ENCODE results near the gene NEK6.

The NEK6 gene

DNA sequence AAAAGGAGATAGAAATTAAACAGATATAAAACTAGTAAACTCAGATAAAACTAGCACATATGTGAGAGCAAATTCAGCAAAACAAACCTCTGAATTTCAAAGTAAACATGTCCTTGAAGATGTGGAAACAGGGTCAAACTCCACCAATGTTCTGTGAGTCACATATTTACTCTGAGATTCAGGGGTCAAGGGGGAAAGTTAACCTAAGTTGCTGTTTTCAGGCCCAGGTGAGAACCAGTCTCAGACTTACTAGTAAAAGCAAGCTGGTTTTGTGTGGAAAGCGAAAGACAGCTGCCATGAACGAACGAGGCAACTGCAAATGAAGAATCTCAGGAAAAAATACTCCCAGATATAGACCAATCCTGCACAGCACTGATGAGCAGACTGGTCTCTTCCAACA, 128.5 kb downstream of the NEK6 start:
- no peaks in the 10 kb centered on the region for H3K27me3 ChIP-seq (ENCODE audit: insufficient read depth, poor library complexity, severe bottlenecking)
- peak overlapping the region; percentile 47 for H3K4me3 ChIP-seq (replicated peaks; ENCODE audit: insufficient read depth, low read length)
- DNase-seq (ENCODE audit: low read depth in 1 of 2, low spot score in 1 of 2): no peak
- peak overlapping the region; percentile 98 for H3K27ac ChIP-seq (replicated peaks)
- TF ChIP-seq, protein P1, sequence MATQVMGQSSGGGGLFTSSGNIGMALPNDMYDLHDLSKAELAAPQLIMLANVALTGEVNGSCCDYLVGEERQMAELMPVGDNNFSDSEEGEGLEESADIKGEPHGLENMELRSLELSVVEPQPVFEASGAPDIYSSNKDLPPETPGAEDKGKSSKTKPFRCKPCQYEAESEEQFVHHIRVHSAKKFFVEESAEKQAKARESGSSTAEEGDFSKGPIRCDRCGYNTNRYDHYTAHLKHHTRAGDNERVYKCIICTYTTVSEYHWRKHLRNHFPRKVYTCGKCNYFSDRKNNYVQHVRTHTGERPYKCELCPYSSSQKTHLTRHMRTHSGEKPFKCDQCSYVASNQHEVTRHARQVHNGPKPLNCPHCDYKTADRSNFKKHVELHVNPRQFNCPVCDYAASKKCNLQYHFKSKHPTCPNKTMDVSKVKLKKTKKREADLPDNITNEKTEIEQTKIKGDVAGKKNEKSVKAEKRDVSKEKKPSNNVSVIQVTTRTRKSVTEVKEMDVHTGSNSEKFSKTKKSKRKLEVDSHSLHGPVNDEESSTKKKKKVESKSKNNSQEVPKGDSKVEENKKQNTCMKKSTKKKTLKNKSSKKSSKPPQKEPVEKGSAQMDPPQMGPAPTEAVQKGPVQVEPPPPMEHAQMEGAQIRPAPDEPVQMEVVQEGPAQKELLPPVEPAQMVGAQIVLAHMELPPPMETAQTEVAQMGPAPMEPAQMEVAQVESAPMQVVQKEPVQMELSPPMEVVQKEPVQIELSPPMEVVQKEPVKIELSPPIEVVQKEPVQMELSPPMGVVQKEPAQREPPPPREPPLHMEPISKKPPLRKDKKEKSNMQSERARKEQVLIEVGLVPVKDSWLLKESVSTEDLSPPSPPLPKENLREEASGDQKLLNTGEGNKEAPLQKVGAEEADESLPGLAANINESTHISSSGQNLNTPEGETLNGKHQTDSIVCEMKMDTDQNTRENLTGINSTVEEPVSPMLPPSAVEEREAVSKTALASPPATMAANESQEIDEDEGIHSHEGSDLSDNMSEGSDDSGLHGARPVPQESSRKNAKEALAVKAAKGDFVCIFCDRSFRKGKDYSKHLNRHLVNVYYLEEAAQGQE (IDR thresholded peaks at IDR 0.05; ENCODE audit: insufficient replicate concordance, low read depth): no peak

DNA sequence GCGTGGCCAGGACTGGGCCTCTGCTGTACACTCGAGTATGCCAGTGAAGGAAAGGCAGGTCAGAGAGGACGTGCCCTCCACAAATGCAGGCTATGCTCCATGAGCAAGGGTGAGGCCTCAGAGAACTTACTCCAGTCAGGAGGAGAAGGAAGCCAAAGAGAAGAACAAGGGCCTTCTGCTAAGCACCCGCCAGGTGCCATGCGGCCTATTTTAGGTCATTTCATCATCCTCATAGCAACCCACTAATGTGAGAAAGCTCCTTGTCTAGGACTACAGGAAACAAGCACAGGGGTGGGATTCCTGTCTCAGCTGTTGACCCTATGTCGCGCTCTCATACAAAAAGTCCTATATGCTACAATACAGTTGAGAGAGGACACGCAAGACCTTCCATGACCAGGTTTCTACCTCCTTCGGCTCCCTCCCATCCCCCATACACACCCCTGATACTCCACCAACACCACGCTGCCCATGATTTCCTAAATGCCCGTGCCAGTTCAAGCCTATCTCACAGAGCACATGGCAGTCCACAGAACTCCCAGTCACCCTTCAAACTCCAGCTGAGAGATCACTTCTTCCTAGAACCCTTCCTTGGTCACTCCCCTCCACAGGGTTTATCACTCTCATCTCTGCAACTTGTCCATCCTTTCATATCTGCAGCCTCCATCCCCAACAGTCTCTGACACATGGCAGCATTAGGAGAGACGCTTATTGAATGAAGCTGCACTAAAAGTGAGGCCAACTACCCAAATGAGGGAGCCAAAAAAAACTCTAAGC, 130.7 kb downstream of the NEK6 start:
- no peaks in the 10 kb centered on the region for H3K27me3 ChIP-seq (ENCODE audit: insufficient read depth, poor library complexity, severe bottlenecking)
- TF ChIP-seq, protein P1 (IDR thresholded peaks at IDR 0.05; ENCODE audit: insufficient replicate concordance, low read depth): no peak
- TF ChIP-seq, protein P2, sequence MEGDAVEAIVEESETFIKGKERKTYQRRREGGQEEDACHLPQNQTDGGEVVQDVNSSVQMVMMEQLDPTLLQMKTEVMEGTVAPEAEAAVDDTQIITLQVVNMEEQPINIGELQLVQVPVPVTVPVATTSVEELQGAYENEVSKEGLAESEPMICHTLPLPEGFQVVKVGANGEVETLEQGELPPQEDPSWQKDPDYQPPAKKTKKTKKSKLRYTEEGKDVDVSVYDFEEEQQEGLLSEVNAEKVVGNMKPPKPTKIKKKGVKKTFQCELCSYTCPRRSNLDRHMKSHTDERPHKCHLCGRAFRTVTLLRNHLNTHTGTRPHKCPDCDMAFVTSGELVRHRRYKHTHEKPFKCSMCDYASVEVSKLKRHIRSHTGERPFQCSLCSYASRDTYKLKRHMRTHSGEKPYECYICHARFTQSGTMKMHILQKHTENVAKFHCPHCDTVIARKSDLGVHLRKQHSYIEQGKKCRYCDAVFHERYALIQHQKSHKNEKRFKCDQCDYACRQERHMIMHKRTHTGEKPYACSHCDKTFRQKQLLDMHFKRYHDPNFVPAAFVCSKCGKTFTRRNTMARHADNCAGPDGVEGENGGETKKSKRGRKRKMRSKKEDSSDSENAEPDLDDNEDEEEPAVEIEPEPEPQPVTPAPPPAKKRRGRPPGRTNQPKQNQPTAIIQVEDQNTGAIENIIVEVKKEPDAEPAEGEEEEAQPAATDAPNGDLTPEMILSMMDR (IDR thresholded peaks at IDR 0.05; ENCODE audit: insufficient read depth, low read length): no peak
- TF ChIP-seq POLR2AphosphoS5 (IDR thresholded peaks at IDR 0.05; ENCODE audit: low read depth) (no peak), SPI1 (IDR thresholded peaks at IDR 0.05; ENCODE audit: borderline replicate concordance, low read depth) (no peak), GABPA (IDR thresholded peaks at IDR 0.05; ENCODE audit: low read depth) (no peak)
- DNase-seq (ENCODE audit: low read depth in 1 of 2, low spot score in 1 of 2): peak in 1 of 2 experiments; percentile 65
- peak overlapping the region; percentile 98 for H3K27ac ChIP-seq (replicated peaks)
- H3K4me3 ChIP-seq (replicated peaks; ENCODE audit: insufficient read depth, low read length): no peak overlapping the region

DNA sequence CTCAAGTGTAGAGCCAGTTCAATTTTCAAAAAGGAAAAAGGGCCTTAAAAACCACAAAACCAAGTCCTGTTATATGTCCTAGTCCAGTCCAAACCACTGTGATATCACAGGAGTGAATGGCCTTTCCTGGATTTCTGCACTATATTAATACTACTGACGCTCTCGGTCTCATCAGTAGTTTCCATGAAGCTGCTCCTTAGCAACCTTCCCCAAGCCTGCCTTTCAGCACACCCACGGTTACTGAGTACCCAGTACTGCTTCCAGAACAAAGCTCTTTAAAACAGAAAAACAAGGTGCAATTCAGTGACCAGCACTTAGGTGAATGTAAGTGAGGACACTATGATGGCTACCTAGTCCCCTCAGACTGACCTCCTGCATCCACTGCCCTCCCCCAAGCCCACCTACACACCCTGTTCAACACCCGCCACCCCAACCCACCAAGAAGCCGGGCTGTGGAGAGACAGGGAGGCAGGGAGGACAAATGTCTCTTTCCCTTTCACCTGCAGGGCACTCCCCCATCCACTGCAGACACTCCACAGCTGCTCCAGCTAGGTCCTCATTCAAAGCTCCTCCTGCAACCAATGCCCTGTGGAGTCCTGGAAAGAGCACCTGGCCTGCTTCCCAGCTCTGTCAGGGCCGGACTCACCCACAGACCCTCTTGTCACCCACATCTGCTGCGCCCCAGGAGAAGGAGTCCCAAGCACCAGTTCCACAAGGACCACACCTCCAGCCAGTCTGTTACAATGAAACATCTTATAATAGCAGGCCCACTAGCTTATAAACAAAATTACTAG, 131.6 kb downstream of the NEK6 start:
- TF ChIP-seq GABPA (IDR thresholded peaks at IDR 0.05; ENCODE audit: low read depth) (no peak), SPI1 (IDR thresholded peaks at IDR 0.05; ENCODE audit: borderline replicate concordance, low read depth) (no peak), POLR2AphosphoS5 (IDR thresholded peaks at IDR 0.05; ENCODE audit: low read depth) (no peak)
- TF ChIP-seq, protein P2 (IDR thresholded peaks at IDR 0.05; ENCODE audit: insufficient read depth, low read length): no peak
- TF ChIP-seq, protein P1 (IDR thresholded peaks at IDR 0.05; ENCODE audit: insufficient replicate concordance, low read depth): no peak
- DNase-seq (ENCODE audit: low read depth in 1 of 2, low spot score in 1 of 2): no peak
- H3K27ac ChIP-seq (replicated peaks): peak overlapping the region; percentile 98
- H3K27me3 ChIP-seq (ENCODE audit: insufficient read depth, poor library complexity, severe bottlenecking): no peaks in the 10 kb centered on the region
- H3K4me3 ChIP-seq (replicated peaks; ENCODE audit: insufficient read depth, low read length): no peak overlapping the region
